ENCODE results near the gene HOXC6. TPM values are rescaled to one million over a fixed set of nuclear protein-coding genes. Genes with fewer than 3 reads are reported as not detected.

Gene HOXC6
- total RNA-seq, 1 donor from 2014 or later, result not detected

DNA sequence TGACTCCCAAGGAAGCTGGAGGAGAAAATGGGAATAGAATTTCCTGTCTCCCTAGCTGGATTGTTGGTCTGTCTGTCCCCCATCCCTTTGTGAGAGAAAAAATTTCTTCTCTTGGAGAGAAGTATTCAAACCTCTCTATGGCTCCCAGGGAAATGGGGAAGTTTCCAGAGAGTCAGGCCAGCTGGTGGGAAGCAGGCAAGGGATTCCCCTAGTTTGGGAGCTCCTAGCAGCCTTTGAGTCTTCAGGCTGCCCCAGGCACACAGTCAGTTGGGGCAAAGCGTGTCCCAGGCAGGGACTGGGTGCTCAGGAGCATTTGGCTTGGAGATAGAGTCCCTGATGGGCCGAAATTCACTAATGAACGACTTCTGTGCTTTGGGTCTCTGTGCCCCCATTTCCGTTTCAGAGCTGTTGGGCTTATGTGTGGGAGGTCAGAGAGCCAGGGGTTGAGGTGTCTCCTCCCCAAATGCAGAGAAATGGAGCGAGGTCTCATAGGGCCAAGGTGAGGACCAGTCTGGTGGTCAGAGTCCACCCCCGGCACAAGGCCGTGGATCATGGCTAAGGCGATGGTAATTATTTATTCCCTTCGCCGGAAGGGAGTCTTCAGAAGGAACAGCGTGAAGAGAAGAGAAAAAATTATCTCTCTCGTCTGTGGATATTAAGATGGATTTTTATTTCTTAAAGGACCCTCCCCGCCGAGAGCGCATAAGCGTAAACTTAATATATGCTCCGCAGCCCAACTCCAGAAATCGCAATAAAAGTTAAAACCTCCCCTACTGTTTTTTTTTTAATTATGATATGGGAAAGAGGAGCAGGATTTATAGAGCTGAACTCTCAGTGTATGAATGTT lies 34.9 kb upstream of the HOXC6 start:
- no peaks in the 10 kb centered on the region for H3K79me2 ChIP-seq (ENCODE audit: low read depth)
- H3K4me1 ChIP-seq, result no peaks in the 10 kb centered on the region
- no peak overlapping the region for H3K4me3 ChIP-seq
- Mint-ChIP-seq H3K4me3 (no peak overlapping the region), H3K9me3 (peaks cover 6% of the 10 kb centered on the region), H3K4me1 (peaks cover 2% of the 10 kb centered on the region), H3K36me3 (no peaks in the 10 kb centered on the region), H3K27ac (no peak overlapping the region), H3K27me3 (ENCODE audit: insufficient read depth, low read depth) (peaks cover 98% of the 10 kb centered on the region)
- no peak overlapping the region for H3K4me2 ChIP-seq
- H3F3A ChIP-seq (ENCODE audit: low read depth), result no peaks in the 10 kb centered on the region
- H3K36me3 ChIP-seq, result no peaks in the 10 kb centered on the region
- TF ChIP-seq CTCF (IDR thresholded peaks at IDR 0.05) (no peak), EZH2phosphoT487 (IDR thresholded peaks at IDR 0.05) (peak; percentile 58), EZH2 (IDR thresholded peaks at IDR 0.05) (peak; percentile 90)
- no peak overlapping the region for H3K9ac ChIP-seq
- no peaks in the 10 kb centered on the region for H3K9me3 ChIP-seq (ENCODE audit: low read depth)
- no peak for DNase-seq (ENCODE audit: low spot score)
- peaks cover 100% of the 10 kb centered on the region for H3K27me3 ChIP-seq
- no peak overlapping the region for H2AFZ ChIP-seq (replicated peaks)
- no peak overlapping the region for H3K27ac ChIP-seq
- H4K20me1 ChIP-seq (ENCODE audit: low read depth), result peaks cover 89% of the 10 kb centered on the region

- no peaks in the 10 kb centered on the region for H3K36me3 ChIP-seq
- H3K9me3 ChIP-seq (ENCODE audit: low read depth), result no peaks in the 10 kb centered on the region
- no peak overlapping the region for H3K4me3 ChIP-seq
- no peak overlapping the region for H3K27ac ChIP-seq
- no peaks in the 10 kb centered on the region for H3K79me2 ChIP-seq (ENCODE audit: low read depth)
- TF ChIP-seq EZH2 (IDR thresholded peaks at IDR 0.05), result peak; percentile 88
- peak; percentile 72 for TF ChIP-seq EZH2phosphoT487 (IDR thresholded peaks at IDR 0.05)
- TF ChIP-seq CTCF (IDR thresholded peaks at IDR 0.05), result no peak
- no peak overlapping the region for H3K9ac ChIP-seq
- peaks cover 100% of the 10 kb centered on the region for H3K27me3 ChIP-seq
- Mint-ChIP-seq H3K27ac (no peak overlapping the region), H3K36me3 (no peaks in the 10 kb centered on the region), H3K27me3 (ENCODE audit: insufficient read depth, low read depth) (peaks cover 98% of the 10 kb centered on the region), H3K4me1 (peaks cover 2% of the 10 kb centered on the region), H3K9me3 (peaks cover 8% of the 10 kb centered on the region), H3K4me3 (no peak overlapping the region)
- no peak for DNase-seq (ENCODE audit: low spot score)
- no peaks in the 10 kb centered on the region for H3K4me1 ChIP-seq
- no peak overlapping the region for H3K4me2 ChIP-seq
- H3F3A ChIP-seq (ENCODE audit: low read depth), result no peaks in the 10 kb centered on the region
- H2AFZ ChIP-seq (replicated peaks), result no peak overlapping the region
- peaks cover 93% of the 10 kb centered on the region for H4K20me1 ChIP-seq (ENCODE audit: low read depth)
Observed at GRCh38 chr12:53994009-53994263, 34.3 kb upstream of the HOXC6 start.

DNA sequence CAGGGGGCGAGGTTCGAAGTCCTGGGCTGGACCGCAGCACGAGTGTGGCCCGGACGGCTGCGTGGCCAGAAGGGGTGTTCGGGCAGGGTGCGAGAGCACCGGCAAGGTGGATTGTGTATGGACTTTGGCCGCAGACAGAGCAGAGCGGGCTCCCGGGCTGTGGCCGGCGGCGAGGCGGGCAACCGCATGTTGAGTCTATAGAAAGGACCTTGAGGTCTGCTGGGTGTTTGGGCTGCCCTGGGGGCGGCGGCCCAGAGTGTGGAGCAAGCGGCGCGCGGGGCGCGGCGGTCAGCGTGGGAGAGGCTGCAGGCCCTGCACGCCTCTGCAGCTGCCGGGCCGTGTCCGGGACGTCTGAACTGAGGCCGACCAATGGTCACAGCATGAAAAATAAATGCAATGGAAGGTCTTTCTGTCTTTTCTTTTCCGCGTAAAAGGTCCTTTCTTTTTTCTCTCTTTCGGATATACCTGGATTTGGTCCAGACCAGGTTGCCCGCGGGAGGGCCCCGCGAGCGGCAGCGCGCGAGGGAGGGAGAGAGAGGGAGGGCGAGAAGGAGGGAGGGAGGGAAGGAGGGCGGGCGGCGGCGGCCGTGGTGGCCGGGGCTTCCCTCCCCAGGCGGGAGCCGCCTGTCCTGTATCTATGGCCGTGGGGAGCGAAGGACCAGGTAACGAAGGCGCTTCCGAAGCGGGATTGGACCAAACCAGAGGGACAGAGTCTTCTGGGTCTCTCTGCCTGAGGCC lies 33.8 kb upstream of the HOXC6 start:
- Mint-ChIP-seq H3K4me3 (no peak overlapping the region), H3K27me3 (ENCODE audit: insufficient read depth, low read depth) (peaks cover 98% of the 10 kb centered on the region), H3K9me3 (peaks cover 8% of the 10 kb centered on the region), H3K27ac (no peak overlapping the region), H3K4me1 (peaks cover 2% of the 10 kb centered on the region), H3K36me3 (no peaks in the 10 kb centered on the region)
- Histone ChIP-seq H3K27me3 (peaks cover 100% of the 10 kb centered on the region), H3K79me2 (ENCODE audit: low read depth) (no peaks in the 10 kb centered on the region), H3K4me3 (no peak overlapping the region), H3K9me3 (ENCODE audit: low read depth) (no peaks in the 10 kb centered on the region), H2AFZ (replicated peaks) (no peak overlapping the region), H3K36me3 (no peaks in the 10 kb centered on the region), H4K20me1 (ENCODE audit: low read depth) (peaks cover 93% of the 10 kb centered on the region), H3K4me2 (no peak overlapping the region), H3F3A (ENCODE audit: low read depth) (no peaks in the 10 kb centered on the region), H3K9ac (no peak overlapping the region), H3K27ac (no peak overlapping the region), H3K4me1 (no peaks in the 10 kb centered on the region)
- TF ChIP-seq CTCF (IDR thresholded peaks at IDR 0.05) (no peak), EZH2phosphoT487 (IDR thresholded peaks at IDR 0.05) (peak; percentile 90), EZH2 (IDR thresholded peaks at IDR 0.05) (peak; percentile 89)
- no peak for DNase-seq (ENCODE audit: low spot score)
